GM19035 (cell line): ENCODE measurements around the gene CLEC4F.
"Not testable (repeated sequence)": the region's sequence is repeated elsewhere in the genome, so short reads cannot be mapped to it uniquely, and the experiment has no call there.

ENCODE experiments used
- ATAC-seq: cut with Tn5 transposase; IDR thresholded peaks from one replicate; pipeline ENCODE4 v1.9.1; 2021; ENCODE audit not compliant: unreplicated experiment

CLEC4F gene

GRCh38 chr2:70826696-70827350 is 6.4 kb upstream of the CLEC4F start:
- ATAC-seq: no peak

- no peak for ATAC-seq
Observed at GRCh38 chr2:70823249-70823648, 2.9 kb upstream of the CLEC4F start.

DNA sequence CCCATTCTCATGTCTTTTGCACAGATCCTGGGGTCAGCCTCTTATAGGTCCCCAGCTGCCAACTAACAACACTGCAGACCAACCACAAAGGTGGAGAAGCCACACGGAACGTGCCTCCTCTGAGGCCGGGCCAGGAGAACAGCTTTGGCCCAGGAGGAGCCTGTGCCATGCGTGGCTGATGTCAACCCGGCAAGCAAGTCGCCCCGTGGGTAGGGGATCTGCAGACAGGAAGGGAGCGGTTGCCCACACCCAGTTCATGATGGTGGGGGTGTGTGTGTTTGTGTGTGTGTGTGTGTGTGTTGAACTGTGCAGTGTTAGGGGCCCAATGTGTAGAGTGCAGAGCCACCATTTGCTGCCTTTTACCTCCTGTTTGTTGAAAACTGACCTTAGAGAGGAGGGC is 2.4 kb upstream of the CLEC4F start:
- no peak for ATAC-seq

DNA sequence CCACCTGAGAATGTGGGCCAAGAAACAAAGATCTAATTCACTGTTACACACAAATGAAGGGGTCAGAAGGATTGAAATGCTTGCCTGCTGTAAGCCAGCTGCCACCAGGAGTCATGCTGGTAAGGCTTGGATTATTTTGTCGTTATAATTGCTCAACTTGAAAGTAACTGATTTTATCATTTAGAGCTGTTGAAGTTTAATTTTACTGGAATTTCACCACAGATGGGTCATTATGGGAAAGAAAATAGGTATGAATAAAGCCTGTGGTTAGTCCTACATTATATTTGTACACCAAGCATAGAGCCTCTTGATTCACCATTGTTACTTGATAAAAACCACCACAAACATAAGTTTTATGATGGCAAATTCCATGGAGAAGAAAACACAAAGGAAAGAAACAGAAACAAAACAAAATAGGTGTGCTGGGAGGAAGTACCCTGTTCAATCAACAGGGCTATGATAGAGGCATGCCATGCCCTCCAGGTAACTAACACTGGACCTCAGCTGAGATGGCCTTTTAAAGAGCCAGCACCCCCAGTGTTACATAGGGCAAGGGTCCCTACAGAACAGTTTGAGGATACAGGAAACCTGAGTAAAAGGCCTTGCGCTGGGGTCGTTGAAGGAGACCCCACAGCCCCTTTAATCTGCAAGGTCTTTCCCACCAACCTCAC is 3.0 kb downstream of the CLEC4F start:
- no peak for ATAC-seq

- no peak for ATAC-seq
Observed at GRCh38 chr2:70816726-70817125, 3.7 kb downstream of the CLEC4F start.

DNA sequence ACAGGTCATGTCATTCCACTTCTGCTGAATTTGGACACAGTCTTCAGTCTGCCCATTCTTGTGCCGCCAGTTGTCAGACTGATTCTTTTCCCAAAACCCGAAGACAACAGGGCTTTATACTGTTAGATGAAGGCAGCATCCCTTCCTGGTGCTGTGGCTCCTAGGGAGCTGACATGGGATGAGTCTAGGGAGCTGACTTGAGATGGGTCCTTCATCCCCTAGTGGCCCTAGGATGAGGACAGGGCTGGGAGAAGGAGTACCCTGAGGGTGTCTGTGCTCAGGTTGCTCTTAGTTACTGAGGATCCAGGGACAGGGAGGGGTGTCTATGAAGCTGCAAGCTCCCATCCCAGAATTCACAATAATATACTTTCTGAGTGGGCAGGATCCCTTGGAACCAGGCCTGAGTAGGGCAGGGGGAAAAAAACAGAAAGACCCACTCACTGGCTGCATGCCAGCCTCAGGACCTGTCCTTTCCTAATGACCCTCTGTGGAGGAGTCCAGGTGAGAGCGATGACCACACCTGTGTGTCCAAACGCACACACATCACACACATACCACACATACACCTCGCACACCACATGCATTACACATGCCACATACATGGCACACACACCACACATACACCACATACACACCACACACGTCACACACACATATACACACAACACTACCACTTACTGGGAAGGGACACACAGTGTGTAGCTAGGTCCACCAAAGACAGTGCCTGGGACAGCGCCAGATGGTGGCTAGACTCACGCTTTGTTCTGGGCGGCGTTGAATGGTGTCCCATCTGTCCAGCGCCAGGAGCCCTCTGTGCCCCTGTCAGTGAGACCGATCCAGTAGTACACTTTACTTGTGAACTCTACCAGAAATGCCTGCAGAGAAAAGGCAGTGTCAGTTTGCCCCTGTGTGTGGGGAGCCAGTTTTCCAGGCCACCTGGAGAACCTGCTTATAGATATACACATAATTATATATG is 11.1 kb downstream of the CLEC4F start:
- ATAC-seq: no peak

DNA sequence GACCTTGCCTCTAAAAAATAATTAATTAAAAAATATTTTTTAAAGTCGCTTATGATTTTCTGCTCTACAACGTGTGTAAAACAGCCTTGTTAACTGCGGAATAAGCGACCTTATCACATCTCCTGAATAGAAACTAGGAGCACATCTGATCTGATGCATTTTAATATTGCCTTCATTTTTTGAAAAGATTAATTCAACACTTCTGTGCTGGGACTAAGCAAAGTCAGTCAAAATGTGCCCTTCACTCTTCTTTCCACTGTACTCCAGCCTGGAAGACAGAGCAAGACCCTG is 12.6 kb downstream of the CLEC4F start:
- no peak for ATAC-seq

- no peak for ATAC-seq
Observed at GRCh38 chr2:70807102-70807827, 13.1 kb downstream of the CLEC4F start.

DNA sequence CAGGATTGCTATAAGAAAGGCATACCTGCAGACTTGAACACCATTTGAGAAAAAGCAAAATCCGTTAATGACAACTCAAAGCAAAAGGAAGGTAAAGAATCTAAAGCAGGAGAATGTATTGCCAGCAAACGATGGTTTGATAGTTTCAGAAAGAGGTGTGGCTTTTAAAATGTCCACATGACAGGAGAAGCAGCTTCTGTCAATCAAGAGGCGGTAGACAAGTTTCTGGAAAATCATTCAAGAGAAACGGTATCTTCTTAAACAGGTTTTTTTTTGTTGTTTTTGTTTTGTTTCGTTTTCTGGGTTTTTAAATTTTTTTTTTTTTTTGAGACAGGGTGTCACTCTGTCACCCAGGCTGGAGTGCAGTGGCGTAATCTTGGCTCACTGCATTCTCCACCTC is 13.8 kb downstream of the CLEC4F start:
- no peak for ATAC-seq

GRCh38 chr2:70806013-70806412 is 14.4 kb downstream of the CLEC4F start:
- no peak for ATAC-seq

DNA sequence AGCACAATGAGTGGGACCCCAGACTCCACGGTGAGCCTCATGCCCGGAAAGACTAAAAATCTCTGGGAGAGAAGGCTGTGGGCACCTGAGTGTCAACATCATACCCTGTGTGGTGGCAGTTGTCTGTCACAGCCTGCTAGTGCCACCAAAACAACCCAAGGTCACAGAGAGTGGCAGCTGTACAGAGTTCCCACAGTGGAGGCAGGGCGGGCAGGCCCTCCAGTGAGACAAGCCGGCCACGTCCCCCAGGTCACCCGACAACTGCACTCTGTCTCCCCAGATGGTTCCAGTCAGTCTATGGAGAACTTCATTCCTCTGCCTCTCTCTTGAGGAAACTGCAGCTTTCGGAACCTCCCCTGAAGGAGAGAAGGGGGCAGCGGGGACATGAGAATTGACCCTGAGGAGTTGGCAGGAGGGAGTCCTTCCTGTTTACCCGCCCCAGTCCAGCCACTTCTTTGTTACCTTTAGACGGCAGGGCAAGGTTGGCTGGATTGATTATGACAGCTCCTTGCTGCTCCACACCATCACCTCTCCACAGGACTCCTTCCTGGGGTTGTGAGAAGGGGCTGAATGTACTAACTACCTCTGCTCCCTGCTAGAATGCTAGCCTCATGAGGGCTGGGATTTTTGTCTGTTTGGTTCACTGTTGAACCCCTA is 18.7 kb downstream of the CLEC4F start:
- ATAC-seq: no peak

GRCh38 chr2:70799706-70800105 is 20.7 kb downstream of the CLEC4F start:
- ATAC-seq: no peak

DNA sequence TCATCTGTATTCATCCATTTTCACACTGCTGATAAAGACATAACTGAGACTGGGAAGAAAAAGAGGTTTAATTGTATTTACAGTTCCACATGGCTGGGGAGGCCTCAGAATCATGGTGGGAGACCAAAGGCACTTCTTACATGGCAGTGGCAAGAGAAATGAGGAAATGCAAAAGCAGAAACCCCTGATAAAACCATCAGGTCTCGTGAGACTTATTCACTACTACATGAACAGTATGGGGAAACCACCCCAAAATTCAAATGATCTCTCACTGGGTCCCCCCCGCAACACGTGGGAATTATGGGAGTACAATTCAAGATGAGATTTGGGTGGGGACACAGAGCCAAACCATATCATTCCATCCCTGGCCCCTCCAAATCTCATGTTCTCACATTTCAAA is 22.4 kb downstream of the CLEC4F start:
- ATAC-seq: not testable (repeated sequence)

DNA sequence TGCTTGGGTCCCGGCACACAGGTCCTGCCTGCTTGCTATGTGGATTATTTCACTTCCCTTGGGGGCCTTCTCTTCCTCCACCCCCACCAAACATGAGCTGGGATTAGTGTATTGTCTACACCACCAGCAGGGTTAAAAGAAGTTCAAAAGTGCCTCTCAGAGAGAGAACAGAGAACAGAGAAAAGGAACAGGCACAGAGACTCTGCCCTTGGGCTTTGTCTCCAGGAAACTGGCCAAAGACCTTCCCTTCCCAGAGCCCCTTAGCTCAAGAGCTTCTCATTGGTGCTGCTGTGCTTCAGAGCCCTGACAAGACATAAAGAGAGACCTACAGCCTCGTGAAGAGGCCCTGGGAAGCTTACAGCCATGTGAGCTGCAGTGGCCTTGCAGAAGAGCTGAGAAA is 22.9 kb downstream of the CLEC4F start:
- ATAC-seq: no peak

DNA sequence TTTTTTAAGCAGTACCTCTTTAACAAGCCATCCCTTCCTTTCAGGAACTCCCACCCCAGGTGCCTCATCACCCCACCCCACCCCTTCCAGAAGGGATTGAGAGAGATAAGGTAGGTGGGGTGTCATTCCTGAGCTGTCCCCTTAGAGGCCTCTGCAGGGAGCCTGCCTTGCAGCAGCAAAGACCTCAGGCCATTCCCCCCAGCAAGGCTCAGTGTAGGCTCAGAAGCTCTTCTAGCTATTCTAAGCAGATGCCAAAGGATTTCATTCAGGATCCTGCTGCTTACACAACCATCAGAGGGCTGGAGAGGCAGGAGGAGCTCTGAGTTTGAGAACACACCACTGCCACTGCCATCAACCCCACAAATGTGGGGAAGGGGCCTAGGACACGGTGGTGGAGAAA is 24.1 kb downstream of the CLEC4F start:
- no peak for ATAC-seq

DNA sequence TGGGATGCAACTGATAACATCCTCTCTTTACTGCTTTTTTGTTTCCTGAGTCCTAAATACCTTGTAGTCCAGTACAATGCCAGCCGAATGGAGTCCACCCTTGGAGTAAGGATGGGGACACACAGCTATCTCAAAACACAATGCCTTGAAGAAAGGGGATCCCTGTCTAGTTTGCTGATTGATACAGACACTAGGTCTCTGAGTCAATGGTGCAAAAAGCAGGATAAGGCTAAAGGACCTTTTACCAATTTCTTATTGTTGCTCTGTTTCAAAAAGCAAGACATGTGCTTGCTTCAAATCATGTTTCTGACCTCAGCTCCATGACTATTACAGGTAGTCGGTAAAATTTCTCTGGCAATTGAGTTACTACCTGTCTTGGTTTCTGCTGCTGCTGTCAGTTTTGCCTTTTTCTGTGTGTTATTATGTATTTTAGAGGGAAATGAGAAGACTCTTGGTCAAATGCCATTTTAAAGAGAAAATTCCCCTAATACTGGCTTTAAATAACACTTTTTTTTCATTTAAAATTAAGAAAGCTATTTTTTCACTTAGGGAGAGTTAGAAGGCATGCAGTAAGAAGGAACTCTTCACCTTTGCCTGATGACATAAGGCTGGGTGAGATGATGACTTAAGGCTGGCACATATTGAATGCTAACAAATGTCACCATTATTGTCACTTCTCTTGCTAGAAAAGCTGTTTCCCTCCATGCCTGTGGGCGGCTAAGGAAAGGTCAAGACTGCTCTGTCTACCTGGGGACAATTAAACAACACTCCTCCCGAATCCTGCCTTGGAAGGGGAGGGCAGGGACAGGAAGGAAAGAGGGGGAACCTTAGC is 25.0 kb downstream of the CLEC4F start:
- no peak for ATAC-seq

DNA sequence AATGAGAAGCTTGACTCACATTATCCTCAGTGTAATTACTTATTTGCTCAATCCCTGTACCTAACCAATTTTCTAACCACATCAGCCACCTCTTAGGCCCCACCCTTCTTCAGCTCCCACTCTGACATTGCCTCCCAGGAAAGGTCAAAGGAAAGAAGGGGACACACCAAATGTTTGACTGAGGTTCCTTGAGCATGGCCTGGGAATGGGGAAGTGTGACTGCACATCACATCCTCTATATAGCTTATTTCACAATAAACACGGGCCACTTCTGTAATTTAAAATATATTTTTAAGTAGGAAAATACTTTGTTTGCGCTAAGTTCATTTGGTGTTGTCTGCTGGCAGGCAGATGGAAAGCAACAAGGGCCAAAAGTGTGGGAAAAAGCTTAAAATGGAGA is 26.9 kb downstream of the CLEC4F start:
- ATAC-seq: no peak

DNA sequence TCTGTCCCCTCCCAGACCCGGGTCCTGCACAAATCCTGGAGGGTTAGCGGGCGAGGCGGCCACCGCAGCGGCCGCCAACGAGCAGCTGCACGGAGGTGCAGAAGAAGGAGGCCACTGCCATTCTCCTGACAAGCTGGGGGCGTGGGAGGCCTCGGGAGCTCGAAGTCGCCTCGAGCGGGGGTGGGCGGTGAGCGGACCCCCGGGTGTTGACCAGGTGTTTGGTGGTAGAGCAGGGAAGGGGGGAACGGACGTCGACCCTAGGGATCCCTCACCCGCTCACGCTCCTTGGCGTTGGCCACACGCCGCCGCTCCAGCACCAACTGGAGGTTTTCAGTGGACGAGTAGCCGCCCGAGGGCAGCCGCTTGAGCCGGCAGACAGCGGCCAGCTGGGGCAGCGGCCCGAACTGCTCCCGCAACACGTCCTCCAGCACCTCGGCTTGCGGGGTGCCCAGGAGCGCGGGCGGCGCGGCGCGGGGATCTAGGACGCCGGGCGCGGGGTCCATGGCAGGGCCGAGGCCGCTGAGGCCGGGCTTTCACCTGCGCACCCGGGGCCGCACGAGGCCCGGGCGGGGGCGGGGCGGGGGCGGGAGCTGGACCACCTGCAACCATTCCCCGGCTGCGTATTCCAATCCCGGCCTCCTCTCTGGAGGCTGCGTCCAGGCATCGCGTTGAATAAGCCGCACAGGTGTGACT is 30.1 kb downstream of the CLEC4F start, which contains the start of gene FIGLA:
TSS of gene FIGLA (minus strand) at position 508 of the 693 bp plus-strand sequence. CDS start at position 503, 5 bp downstream.
- no peak for ATAC-seq
